HPDE6-E6E7 (cell line): ENCODE data around the gene KIF25.
"Not testable (repeated sequence)": the region's sequence is repeated elsewhere in the genome, so short reads cannot be mapped to it uniquely, and the experiment has no call there.

Experiments
- DNase-seq: peaks from one replicate; pipeline ENCODE4 v3.0.0; 2011; ENCODE audit warnings: missing footprints; ENCODE audit errors: extremely low spot score

The KIF25 gene

GRCh38 chr6:167975458-167975857 is 22.0 kb upstream of the KIF25 start:
- DNase-seq = no peak

DNA sequence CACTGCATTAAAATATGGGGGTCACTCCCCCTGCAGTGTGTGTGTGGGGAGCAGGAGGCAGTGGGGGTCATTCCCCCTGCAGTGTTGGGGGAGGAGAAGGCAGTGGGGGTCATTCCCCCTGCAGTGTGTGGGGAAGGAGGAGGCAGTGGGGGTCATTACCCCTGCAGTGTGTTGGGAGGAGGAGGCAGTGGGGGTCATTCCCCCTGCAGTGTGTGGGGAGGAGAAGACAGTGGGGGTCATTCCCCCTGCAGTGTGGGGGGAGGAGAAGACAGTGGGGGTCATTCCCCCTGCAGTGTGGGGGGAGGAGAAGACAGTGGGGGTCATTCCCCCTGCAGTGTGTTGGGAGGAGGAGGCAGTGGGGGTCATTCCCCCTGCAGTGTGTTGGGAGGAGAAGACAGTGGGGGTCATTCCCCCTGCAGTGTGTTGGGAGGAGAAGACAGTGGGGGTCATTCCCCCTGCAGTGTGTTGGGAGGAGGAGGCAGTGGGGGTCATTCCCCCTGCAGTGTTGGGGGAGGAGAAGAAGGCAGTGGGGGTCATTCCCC is 21.3 kb upstream of the KIF25 start:
- not testable (repeated sequence) for DNase-seq

DNA sequence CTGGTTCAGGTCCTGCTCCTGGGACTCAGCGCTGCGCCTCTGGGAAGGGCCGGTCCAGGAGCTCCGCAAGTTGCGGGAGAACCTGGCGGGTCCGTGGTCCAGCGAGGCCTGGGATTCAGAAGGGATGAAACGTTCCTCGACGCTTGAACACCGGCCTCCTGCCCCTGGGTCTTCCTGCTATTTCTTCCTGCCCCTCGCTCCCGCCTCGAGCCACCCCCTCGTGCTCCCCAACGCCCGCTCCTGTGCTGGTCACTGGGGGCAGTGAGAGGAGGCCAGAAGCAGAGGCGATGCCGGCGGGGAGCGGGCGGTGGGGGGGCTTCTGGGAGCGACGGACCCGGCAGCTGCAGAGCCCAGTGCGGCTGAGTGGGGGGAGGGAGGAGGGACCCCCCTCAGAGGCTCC is 20.8 kb upstream of the KIF25 start:
- no peak for DNase-seq

- no peak for DNase-seq
These were observed 19.6 kb upstream of the KIF25 start for GRCh38 chr6:167977717-167978467.

GRCh38 chr6:167978607-167979006 is 18.9 kb upstream of the KIF25 start:
- no peak for DNase-seq

DNA sequence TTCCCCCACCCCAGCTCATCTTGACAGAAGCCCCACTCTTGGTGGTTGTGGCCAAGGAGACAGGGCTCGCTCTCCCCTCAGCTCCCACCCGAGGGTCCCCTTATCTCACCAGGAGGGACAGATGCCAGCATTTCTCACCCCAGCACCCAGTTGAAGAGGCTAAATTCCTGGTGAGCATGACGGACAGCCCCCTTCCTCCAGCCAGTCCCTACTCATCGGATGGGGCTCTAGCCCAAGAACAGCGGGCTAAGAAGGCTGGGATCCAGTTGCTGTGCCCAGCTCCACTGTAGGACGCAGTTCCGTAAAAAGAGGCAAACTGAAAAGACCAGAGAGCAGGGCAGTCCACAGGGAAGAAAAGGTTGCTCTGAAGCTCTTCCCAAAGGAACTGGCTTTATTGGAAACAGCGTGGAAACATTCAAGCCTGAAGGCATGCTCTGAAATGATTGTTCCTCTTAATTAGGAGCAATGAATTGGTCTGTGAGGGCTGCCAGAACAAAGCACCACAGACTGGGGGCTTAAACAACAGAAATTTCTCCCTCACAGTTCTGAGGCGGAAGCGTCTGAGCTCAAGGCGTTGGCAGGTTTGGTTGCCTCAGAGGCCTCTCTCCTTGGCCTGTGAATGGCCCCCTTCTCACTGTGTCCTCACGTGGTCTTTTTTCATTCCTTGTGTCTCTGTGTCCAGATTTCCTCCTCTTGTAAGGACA is 17.9 kb upstream of the KIF25 start:
- no peak for DNase-seq

DNA sequence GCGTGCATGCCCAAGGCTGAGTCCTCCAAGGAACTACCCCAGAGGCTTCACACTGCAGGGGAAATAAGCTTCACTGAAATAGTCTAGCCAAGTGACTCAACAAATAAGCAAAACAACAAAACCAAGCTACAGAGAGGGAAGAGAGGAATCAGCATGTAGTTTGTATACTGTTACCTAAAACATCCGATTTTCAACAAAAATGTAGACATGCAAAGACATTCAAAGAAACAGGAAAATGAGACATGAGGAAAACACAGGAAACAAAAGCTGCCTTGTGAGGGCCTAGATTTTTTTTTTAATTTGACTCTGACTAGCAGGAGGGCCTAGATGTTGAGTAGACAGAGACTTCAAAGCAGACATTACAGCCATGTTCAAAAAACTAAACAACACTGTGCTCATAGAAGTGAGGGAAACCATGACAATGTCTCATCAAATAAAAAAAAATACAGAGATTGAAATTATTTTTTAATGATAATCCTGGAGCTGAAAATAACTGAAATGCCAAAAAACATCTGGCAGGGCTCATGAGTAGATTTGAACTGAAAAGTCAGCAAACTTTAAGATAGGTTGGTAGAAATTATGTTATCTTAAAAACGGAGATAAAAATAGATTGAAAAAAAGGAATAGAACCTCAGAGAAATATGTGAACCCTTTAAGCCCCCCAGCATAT is 16.4 kb upstream of the KIF25 start:
- no peak for DNase-seq

DNA sequence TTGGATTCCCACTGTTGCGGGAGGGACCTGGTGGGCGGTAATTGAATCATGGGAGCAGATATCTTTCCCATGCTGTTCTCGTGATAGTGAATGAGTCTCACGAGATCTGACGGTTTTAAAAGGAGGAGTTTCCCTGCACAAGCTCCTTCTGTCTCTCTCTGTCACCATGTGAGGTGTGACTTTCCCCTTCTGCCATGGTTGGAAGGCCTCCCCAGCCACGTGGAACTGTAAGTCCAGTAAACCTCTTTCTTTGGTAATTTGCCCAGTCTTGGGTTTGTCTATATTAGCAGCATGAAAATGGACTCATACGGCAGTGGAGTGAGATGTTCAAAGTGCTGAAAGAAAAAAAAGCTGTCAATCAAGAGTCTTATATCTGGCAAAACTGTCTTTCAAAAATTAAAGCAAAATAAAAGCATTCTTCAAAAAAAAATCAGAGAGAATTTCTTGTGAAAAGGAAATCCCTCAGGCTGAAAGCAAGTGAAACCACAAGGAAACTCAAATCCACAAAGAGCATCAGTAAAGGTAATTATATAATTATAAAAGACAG is 15.5 kb upstream of the KIF25 start:
- no peak for DNase-seq

DNA sequence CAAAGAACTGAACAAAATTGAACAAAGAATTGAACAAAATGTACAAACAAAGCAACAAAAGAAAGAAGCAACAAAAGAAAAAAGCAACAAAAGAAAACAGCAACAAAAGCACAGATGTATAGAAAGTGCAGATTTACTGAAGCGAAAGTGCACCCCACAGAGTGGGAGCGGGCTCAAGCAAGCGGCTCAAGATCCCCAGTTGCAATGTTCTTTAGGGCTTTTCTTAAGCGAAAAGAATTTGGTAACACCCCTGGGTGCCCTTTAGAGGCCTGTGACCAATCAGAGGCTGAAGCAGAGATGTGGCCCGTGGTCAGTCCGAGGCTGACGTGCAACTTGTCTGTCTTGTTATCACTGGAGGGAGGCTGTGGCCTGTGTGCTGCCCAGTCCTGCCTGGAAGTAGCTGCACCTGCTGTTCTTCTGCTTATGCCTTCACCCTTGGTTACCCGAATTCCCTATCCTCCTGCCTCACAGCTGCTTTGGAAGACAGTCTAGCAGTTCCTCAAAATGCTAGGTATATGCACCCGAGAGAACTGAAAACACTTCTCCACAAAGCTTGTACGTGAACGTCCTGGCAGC is 13.2 kb upstream of the KIF25 start:
- no peak for DNase-seq

DNA sequence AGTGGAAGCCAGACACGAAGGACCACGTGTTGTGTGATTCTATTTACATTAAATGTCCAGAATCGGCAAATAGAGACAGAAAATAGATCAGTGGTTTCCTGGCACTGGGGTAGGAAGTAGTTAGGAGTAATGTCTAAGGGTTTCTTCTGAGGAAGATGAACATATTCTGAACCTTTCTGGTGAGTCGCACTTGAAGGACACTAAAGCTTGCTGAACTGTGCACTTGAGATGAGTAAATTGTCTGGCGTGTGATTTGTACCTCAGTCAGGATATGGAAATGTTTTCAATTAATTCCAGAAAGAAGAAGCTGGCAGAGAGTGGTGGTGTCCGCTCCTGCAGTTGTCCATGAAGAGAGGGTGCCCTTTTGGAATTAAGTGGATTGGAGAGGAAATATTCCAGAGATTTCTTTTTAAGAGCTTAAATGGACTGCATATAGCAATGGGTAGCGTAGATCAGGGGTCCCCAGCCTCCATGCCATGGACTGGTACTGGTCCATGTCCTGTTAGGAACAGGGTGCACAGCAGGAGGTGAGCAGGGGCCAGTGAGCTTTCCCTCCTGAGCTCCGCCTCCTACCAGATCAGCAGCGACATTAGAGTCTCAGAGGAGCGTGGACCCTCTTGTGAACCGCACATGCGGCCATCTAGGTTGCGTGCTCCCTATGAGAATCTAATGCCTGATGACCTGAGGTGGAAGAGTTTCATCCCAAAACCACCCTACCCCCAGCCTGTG is 12.4 kb upstream of the KIF25 start:
- DNase-seq = no peak

DNA sequence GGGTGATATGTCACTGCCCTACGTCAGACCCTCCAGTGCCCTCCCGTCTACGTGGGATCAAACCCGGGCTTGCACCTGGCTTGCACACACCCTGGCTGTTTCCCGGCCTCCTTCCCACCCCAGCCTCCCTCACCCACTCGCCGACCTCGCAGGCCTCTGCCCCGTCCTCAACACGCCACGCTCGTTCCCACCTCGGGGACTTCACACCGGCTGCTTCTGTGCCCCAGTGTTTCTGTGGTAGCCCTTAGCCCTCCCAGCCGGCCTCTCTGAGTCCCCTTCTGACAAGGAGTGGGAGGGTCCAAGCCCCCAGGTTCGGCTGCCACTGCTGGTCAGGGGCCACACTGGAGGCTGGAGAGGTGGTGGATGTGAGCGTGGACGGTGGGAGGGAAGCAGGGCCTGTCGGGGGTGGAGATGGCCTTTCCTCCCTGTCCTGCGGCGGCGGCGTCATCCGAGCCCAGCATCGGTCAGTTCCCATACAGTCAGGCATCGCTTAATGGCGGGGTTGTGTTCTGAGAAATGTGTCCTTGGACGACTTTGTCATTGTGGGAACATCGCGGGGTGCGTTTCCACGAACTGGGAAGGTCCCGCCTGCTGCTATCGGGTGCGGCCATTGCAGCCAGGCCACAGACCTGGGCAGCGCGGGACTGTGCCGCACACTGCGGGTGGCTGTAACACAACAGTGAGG is 11.4 kb upstream of the KIF25 start:
- no peak for DNase-seq

GRCh38 chr6:167987396-167988153 is 9.9 kb upstream of the KIF25 start:
- DNase-seq = no peak

GRCh38 chr6:167988154-167988495 is 9.3 kb upstream of the KIF25 start:
- no peak for DNase-seq

DNA sequence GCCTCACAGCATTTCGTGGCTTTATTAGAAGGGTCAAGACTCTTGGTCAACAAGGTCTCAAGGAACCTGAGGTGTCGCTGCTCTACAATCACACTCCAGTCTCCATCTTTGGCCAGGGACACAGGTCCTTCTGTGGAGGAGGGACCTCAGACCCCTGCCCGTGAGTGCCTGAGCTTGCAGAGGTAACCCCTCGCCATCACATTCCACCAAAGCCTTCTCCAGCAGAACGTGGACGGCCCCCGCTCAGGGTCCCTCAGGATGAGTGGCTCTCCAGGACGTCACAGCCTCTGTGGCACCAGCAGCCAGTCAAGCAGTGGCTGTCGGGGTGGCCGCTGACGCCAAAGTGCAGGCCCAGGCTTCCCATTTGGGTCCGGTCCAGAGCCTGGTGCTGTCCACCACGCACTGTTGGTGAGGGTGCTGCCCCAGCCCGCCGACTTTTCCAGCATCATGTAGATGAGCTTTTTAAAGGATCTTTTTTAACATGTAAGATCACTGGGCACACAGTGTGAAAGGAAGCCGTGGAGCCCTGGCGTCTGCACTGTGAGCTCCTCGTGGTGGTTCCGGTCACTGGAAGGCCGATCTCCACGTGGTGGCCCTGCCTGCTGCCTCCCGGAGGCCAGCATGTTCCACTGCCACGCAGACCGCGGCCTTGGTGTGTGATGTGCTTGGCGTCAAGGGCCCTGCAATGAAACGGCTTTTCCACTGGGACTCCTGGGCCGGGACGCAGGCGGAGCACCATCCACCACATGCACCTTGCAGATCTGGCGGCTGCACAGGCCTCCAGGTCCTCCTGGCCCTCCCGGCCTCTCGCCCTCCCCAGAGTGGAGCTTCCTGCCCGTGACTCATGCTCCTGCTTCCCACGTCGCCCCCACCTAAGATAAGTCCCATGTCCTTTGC is 8.3 kb upstream of the KIF25 start:
- DNase-seq = no peak

DNA sequence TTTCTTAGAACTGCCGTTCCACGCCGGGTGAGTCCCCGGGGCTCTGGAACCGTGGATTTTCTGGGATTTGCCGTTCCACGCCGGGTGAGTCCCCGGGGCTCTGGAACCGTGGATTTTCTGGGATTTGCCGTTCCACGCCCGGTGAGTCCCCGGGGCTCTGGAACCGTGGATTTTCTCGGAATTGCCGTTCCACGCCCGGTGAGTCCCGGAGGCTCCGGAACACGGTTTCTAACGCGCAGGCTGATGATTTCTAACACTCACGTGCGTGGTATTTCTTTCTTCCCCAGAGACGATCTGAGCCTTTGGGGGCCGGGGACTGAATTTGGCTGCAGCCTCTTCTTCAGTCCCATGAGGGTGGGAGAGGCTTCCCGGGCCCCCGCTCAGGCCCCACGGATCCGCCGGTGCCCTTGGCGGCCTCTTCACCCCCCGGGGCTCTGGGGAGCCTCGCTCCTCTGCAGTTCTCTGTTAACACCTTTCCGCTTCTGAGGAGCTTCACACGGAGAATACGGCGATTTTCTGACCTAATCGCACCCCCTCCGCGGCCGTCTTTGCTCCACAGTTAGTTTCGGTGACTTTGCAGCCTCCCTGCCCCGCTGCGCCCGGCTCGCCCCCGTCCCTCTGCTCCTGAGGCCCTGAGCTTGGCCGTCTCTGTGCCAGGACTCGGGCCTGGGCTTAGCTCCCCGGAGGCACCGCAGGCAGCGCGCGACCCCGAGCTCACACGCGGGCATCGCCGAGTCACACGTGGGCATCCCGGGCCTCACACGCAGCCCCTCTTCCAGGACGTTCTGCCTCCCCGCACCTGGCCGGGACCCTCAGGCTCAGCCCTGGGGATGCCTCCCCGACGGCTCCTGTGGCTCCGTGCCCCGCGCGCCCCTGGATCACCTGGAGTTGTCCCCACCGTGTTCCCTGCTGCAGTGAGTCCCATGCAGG is 7.2 kb upstream of the KIF25 start:
- no peak for DNase-seq

- no peak for DNase-seq
These were observed 4.3 kb upstream of the KIF25 start for GRCh38 chr6:167993169-167993568.

DNA sequence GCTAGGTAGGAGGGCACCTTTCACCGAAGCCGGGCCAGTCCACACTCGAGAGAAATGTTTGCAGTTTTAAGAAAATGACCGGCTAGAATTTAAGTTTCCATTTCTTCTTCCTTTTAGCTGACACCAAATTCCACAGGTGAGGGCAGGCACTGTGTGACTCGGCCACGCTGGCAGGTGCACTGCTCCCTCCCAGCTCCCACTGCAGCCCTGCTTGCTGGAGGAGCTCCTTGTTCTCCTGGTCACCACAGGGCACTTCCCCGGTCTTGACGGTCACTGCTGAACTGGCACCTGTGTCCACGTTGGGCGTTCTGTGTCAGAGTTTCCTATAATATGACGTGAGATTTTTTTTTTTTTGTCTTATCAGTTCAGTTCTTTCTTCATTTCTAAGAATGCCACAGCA is 3.6 kb upstream of the KIF25 start:
- DNase-seq = no peak

GRCh38 chr6:167995302-167995701 is 2.2 kb upstream of the KIF25 start:
- DNase-seq = no peak
